Epithelial cell of esophagus (primary cell): ENCODE data around the gene FES.
A peak's percentile ranks its signal among the peaks of the same experiment; 100 is the strongest.

Experiments
- DNase-seq: peaks from one replicate; pipeline ENCODE4 v3.0.0; 2010; ENCODE audit warnings: low read depth
- H3K4me3 ChIP-seq: 2 replicates; pipeline ENCODE4 v1.5.1; 2011; ENCODE audit warnings: mild to moderate bottlenecking, low read length, control low read depth
- TF ChIP-seq, protein P1 (sequence below): IDR thresholded peaks from 2 replicates; pipeline ENCODE4 v1.5.1; 2011; ENCODE audit warnings: low read depth, mild to moderate bottlenecking, low read length, control low read depth, inconsistent platforms; ENCODE audit not compliant: insufficient read depth; ENCODE audit errors: missing control alignments

The FES gene

DNA sequence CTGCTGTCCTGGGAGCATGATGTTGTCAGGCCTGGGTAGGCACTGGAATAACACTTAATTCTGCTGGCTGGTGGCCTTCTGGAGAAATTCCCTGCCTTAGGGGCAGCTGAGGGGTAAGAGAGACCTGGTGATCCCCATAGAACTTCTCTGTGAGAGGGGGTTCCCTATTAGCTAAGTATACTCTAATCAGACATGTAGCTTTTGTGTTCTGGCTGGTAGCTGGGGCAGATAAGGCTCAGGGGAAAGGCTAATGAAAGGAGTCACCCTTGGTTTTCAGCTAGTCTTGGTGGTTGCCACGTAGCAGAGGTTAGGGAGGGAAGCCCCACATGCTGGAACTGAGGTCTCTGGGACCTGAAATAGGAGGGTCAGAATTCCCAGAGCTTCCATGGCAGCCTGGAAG, 49.0 kb downstream of the FES start:
- DNase-seq: no peak
- TF ChIP-seq, protein P1, sequence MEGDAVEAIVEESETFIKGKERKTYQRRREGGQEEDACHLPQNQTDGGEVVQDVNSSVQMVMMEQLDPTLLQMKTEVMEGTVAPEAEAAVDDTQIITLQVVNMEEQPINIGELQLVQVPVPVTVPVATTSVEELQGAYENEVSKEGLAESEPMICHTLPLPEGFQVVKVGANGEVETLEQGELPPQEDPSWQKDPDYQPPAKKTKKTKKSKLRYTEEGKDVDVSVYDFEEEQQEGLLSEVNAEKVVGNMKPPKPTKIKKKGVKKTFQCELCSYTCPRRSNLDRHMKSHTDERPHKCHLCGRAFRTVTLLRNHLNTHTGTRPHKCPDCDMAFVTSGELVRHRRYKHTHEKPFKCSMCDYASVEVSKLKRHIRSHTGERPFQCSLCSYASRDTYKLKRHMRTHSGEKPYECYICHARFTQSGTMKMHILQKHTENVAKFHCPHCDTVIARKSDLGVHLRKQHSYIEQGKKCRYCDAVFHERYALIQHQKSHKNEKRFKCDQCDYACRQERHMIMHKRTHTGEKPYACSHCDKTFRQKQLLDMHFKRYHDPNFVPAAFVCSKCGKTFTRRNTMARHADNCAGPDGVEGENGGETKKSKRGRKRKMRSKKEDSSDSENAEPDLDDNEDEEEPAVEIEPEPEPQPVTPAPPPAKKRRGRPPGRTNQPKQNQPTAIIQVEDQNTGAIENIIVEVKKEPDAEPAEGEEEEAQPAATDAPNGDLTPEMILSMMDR: no peak
- H3K4me3 ChIP-seq: no peak overlapping the region

DNA sequence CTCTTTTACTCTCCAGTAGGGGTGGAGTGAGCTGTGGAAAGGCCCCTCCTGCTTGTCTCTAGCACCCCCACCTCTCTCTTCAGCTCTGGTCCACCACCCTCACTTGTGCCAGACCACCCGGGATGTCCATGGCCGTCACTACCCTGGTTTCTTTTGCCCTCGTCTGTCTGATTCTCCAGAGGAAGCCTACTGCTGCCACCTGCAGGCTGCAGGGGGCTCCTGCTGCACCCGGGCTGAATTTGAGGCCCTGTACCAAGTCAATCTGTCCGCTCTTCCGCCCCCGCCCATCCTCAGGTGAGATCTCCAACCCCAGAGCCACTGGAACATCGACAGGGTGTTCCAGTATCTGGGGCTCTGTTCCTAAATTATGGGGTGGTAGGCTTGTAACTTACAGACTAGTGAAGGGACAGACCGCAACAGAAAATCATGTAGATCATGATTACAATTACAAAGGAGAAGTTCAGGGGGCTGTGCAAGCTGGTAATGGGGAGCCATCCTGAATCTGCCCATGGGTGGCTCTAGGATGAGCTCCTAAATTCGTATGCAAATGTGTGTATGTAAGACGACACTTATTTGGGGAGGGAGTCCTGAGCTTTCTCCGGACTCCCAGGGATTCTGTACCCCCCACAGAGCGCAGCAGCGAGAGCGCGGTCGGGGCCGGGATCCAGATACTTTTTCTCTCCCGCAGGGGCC, 50.1 kb downstream of the FES start:
- TF ChIP-seq, protein P1: peak; percentile 94
- H3K4me3 ChIP-seq: peak overlapping the region; percentile 87
- peak; percentile 91 for DNase-seq

DNA sequence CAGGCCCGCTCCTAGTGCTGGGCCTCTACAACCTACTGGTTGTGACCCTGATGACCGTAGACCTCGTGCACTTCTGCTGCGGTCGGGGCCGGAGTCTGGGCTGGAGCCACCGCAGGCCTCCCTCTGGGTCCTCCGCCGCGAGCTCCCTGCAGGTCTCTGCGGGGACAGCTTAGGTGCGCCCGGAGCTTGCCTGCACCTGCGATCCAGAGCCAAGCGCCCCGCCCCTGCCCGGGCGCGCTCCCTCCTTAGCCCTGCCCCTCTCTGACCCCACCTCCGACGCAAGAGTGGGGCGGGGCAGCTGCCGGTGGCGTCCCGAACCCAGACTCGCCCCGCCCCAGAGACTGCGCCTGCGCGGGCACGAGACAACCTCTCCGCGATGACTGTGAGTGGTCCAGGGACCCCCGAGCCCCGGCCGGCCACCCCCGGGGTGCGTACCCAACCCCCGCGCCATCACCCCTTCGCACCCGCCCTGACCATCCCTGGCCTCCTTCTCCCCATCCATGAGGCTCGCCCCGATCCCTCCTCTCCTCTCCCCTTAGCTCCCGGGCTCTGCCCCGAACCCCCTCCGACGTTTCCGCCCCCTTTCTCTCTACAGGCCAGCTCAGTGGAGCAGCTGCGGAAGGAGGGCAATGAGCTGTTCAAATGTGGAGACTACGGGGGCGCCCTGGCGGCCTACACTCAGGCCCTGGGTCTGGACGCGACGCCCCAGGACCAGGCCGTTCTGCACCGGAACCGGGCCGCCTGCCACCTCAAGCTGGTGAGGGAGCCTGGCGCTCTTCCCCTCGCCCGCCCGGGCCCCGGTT, 50.8 kb downstream of the FES start, which contains the start of gene UNC45A:
TSS of gene UNC45A (plus strand) at position 337 of the 803 bp plus-strand sequence. CDS start at position 377, 40 bp downstream.
- DNase-seq: peak; percentile 96
- peak within 1 kb of the TSS; percentile 87 for H3K4me3 ChIP-seq
- TF ChIP-seq, protein P1: no peak

DNA sequence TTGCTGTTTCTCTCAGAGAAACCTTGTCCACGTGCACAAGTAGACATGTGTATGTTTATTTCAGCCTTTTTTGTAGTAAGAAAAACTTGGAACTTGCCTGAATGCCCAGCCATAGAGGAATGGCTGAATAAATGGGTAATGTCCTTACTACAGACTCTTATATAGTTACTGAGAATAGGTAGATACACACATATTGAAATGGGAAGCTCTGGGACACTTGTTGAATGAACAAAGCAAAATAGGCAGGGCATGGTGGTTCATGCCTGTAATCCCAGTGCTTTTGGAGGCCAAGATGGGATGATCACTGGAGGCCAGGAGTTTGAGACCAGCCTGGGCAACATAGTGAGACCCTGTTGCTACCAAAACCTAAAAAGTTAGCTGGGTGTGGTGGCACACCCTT, 52.5 kb downstream of the FES start:
- H3K4me3 ChIP-seq: no peak overlapping the region
- DNase-seq: no peak
- TF ChIP-seq, protein P1: no peak

DNA sequence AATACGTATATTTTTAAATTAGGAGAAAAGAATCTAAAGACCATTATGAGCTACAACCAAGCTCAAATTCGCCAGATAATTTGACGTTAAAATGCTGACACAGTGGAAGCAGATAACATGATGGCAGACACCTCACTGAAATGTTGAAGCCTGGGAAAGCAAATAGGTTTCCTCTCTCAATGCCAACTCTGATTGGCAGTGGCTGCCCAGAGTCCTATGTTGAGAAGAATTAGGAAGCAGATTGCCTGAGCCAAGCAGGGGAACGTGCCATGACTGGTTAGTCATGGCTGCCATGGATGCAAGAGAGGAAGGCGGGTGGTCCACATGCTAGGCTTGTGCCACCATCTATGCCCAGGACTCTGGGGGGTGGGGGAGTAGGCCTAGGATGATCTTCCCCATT, 54.0 kb downstream of the FES start:
- no peak overlapping the region for H3K4me3 ChIP-seq
- TF ChIP-seq, protein P1: no peak
- DNase-seq: no peak

DNA sequence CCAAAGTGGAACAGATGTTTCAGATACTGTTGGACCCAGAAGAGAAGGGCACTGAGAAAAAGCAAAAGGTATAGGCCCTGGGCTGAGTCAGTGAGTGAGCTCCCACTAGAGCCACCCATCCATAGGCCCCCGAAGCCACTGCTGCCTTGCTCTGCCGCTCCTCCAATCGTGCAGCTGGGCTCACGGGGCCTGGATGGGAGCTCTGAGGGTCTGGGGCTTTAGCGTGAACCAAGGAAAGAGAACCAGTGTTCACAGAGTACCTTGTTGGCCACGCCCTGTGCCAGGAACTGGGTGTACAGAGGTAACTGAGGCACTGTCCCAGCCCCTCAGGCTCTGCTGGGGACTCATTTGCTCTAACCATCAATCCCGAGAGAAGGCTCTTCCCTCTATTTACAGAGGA, 55.5 kb downstream of the FES start:
- TF ChIP-seq, protein P1: no peak
- DNase-seq: no peak
- H3K4me3 ChIP-seq: no peak overlapping the region
